Suprapubic skin (tissue), 4 donors: ENCODE results near the gene MRO. TPM values are rescaled to one million over a fixed set of nuclear protein-coding genes. Genes with fewer than 3 reads are reported as not detected.

Experiments used
- DNase-seq, 2 donors: peaks; one replicate each; pipeline ENCODE4 v3.0.0-alpha.2; 2019; ENCODE audit warnings: low spot score in 2 of 2
- H3K27ac ChIP-seq: fragments of 200-600 bp; sonication (generic); one replicate; pipeline ENCODE4 v1.5.1; 2019
- H3K27me3 ChIP-seq: fragments of 200-600 bp; sonication (generic); one replicate; pipeline ENCODE4 v1.5.1; 2019
- H3K36me3 ChIP-seq: fragments of 200-600 bp; sonication (generic); one replicate; pipeline ENCODE4 v1.5.1; 2019
- H3K4me1 ChIP-seq: fragments of 200-600 bp; sonication (generic); one replicate; pipeline ENCODE4 v1.5.1; 2019
- H3K4me3 ChIP-seq: fragments of 200-600 bp; sonication (generic); one replicate; pipeline ENCODE4 v1.5.1; 2019; ENCODE audit warnings: mild to moderate bottlenecking
- H3K9me3 ChIP-seq: fragments of 200-600 bp; sonication (generic); one replicate; pipeline ENCODE4 v1.5.1; 2019
- EP300 ChIP-seq: sonication (generic); formaldehyde crosslinking; IDR thresholded peaks from one replicate; pipeline ENCODE4 v1.6.1; 2017; ENCODE audit warnings: antibody characterized with exemption
- POLR2A ChIP-seq, 2 donors: fragments of 450-650 bp; IDR thresholded peaks; one replicate each; pipeline ENCODE4 v1.6.1; 2017; ENCODE audit warnings: antibody characterized with exemption in 2 of 2, mild to moderate bottlenecking in 2 of 2, moderate library complexity in 2 of 2
- POLR2AphosphoS5 ChIP-seq, 3 donors: sonication (generic); formaldehyde crosslinking; IDR thresholded peaks; one replicate each; pipeline ENCODE4 v1.6.1; 2017; ENCODE audit warnings: antibody characterized with exemption in 3 of 3
- WGBS: methylation state at CpG from one replicate; pipeline ENCODE4 v1.1.5; 2018; 5-methylcytosine and 5-hydroxymethylcytosine counted together
- total RNA-seq, 4 donors: library from RNA; depleted of rRNA; stranded (reverse); fragments of >200 nt; gene quantifications; one replicate each; pipeline ENCODE4 v1.1.0, GENCODE V29; 2016
- TF ChIP-seq, protein P1 (sequence below), 2 donors: fragments of 200-600 bp in 1 of 2; fragments of 450-650 bp in 1 of 2; sonication (generic) in 1 of 2; IDR thresholded peaks; one replicate each; pipeline ENCODE4 v1.5.1; 2016 to 2019; ENCODE audit warnings: antibody characterized with exemption in 2 of 2, mild to moderate bottlenecking in 1 of 2, moderate library complexity in 1 of 2

The MRO gene
- total RNA-seq, 4 donors from 2014 or later, result 0.26 to 0.59 TPM; not detected in 2

DNA sequence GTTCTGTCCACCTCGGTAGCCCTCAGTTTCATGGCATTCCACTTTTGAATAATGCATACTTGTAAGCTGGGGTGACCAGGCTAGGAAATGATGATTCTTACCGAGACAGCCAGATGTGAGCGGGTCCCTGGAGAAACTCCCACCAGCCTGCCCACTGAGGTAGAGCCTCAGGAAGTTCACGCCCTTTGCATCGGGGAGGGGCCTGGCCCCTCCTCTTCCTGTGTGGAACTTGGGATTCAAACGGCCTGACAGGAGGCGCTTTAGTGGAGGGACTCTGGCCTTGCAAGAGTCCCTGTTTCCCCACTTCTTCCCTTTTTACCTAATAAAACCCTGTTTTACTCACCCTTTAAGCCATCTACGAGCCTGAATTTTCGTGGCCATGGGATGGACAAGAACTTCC, 44.6 kb downstream of the MRO start:
- no peak for DNase-seq
- Histone ChIP-seq H3K27ac (no peak overlapping the region), H3K36me3 (no peaks in the 10 kb centered on the region), H3K4me3 (no peak overlapping the region), H3K27me3 (no peaks in the 10 kb centered on the region), H3K9me3 (peaks cover 3% of the 10 kb centered on the region), H3K4me1 (no peaks in the 10 kb centered on the region)
- 84% methylated on average over 9 of the region's 9 CpGs for WGBS
- TF ChIP-seq POLR2A (IDR thresholded peaks at IDR 0.05), result no peak
- no peak for TF ChIP-seq POLR2AphosphoS5 (IDR thresholded peaks at IDR 0.05)
- no peak for TF ChIP-seq EP300
- TF ChIP-seq, protein P1, sequence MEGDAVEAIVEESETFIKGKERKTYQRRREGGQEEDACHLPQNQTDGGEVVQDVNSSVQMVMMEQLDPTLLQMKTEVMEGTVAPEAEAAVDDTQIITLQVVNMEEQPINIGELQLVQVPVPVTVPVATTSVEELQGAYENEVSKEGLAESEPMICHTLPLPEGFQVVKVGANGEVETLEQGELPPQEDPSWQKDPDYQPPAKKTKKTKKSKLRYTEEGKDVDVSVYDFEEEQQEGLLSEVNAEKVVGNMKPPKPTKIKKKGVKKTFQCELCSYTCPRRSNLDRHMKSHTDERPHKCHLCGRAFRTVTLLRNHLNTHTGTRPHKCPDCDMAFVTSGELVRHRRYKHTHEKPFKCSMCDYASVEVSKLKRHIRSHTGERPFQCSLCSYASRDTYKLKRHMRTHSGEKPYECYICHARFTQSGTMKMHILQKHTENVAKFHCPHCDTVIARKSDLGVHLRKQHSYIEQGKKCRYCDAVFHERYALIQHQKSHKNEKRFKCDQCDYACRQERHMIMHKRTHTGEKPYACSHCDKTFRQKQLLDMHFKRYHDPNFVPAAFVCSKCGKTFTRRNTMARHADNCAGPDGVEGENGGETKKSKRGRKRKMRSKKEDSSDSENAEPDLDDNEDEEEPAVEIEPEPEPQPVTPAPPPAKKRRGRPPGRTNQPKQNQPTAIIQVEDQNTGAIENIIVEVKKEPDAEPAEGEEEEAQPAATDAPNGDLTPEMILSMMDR (IDR thresholded peaks at IDR 0.05), result no peak

DNA sequence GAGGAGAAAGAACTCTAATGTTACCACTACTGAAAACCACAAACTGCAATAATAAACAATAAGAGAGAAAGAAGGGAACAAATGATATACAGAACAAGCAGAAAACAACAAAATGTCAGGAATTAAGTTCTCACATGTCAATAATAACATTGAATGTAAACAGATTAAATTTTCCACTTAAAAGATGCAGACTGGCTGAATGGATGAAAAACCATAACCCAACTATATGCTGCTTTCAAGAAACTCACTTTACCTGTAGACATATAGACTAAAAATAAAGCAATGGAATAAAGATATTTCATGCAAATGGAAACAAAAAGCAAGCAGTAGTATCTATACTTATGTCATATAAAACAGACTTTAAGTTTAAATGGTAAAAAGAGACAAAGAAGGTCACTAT, 50.4 kb downstream of the MRO start:
- H3K9me3 ChIP-seq, result peaks cover 3% of the 10 kb centered on the region

DNA sequence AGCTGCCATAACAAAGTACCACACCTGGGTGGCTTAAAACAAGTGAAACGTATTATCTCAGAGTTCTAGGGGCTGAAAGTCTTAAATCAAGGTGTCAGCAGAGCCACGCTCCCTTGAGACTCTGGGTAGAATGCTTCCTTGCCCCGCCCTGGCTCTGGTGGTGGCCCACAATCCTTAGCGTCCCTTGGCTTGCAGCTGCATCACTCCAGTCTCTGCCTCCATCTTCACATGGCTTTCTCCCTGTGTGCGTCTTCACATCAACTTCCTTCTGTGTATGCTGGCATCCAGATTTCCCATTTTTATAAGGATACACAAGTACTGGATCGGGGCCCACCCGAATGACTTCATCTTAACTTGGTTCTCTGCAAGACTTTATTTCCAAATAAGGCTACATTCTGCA, 62.5 kb downstream of the MRO start:
- Histone ChIP-seq H3K4me3 (no peak overlapping the region), H3K36me3 (no peaks in the 10 kb centered on the region), H3K27me3 (peaks cover 3% of the 10 kb centered on the region), H3K4me1 (no peaks in the 10 kb centered on the region), H3K27ac (no peak overlapping the region), H3K9me3 (no peaks in the 10 kb centered on the region)
- 54% methylated on average over 7 of the region's 7 CpGs for WGBS
- DNase-seq, result no peak
- no peak for TF ChIP-seq EP300
- no peak for TF ChIP-seq POLR2AphosphoS5 (IDR thresholded peaks at IDR 0.05)
- TF ChIP-seq, protein P1 (IDR thresholded peaks at IDR 0.05), result no peak
- no peak for TF ChIP-seq POLR2A (IDR thresholded peaks at IDR 0.05)

More for the DNA sequence above, 50.4 kb downstream of the MRO start:
- no peak for TF ChIP-seq POLR2AphosphoS5 (IDR thresholded peaks at IDR 0.05)
- TF ChIP-seq POLR2A (IDR thresholded peaks at IDR 0.05), result no peak
- no peak for TF ChIP-seq EP300
- TF ChIP-seq, protein P1 (IDR thresholded peaks at IDR 0.05), result no peak
- DNase-seq, result no peak
- Histone ChIP-seq H3K27ac (no peak overlapping the region), H3K27me3 (peaks cover 4% of the 10 kb centered on the region), H3K36me3 (no peaks in the 10 kb centered on the region), H3K4me3 (no peak overlapping the region), H3K4me1 (no peaks in the 10 kb centered on the region)

DNA sequence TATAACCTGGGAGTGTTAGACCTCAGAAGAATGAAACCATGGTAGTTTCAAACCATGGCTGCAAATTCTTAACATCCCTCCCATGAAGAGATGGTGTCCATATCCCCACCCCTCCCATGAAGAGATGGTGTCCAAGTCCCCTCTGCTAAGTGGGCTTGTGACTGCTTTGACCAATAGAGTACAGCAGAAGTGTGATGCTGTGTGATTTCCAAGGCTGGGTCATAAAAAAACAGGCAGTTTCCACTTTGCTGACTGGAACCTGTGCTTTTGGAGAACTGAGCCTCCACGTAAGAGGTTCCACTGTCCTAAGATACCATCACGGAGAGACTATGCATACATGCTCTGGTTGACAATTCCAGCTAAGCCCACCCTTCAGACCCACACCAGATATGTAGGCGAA, 65.5 kb downstream of the MRO start:
- H3K36me3 ChIP-seq, result no peaks in the 10 kb centered on the region
- TF ChIP-seq EP300 (no peak), POLR2A (IDR thresholded peaks at IDR 0.05) (no peak), POLR2AphosphoS5 (IDR thresholded peaks at IDR 0.05) (no peak)
- TF ChIP-seq, protein P1 (IDR thresholded peaks at IDR 0.05), result no peak
- H3K4me3 ChIP-seq, result no peak overlapping the region
- H3K9me3 ChIP-seq, result no peaks in the 10 kb centered on the region
- 95% methylated on average over 3 of the region's 3 CpGs for WGBS
- H3K27me3 ChIP-seq, result peaks cover 7% of the 10 kb centered on the region
- H3K27ac ChIP-seq, result no peak overlapping the region
- H3K4me1 ChIP-seq, result no peaks in the 10 kb centered on the region
- no peak for DNase-seq

DNA sequence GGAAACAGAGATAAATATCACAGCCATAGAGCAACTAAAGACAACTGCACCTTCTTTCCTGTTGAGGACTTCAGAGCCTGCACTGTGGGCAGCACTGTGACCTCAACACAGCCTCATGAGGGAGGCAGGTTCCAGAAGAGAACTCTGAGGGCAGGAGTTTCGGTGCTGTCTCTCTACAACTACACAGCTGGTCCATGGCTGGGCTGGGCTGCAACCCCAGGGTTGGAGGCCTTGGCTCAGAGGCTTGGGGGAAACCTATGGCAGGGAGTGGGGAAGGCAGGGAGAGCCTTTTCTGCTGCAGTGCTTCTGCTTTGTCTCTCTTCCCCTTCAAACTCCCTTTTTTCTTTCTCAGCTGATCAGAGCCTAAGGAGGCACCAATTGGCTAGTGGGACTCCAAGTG, 66.5 kb downstream of the MRO start:
- WGBS, result 40% methylated on average over 1 of the region's 1 CpG
- H3K27me3 ChIP-seq, result peaks cover 7% of the 10 kb centered on the region
- DNase-seq, result no peak
- no peak overlapping the region for H3K4me3 ChIP-seq
- H3K4me1 ChIP-seq, result no peaks in the 10 kb centered on the region
- no peaks in the 10 kb centered on the region for H3K9me3 ChIP-seq
- H3K27ac ChIP-seq, result no peak overlapping the region
- TF ChIP-seq EP300, result no peak
- TF ChIP-seq POLR2AphosphoS5 (IDR thresholded peaks at IDR 0.05), result no peak
- no peaks in the 10 kb centered on the region for H3K36me3 ChIP-seq

DNA sequence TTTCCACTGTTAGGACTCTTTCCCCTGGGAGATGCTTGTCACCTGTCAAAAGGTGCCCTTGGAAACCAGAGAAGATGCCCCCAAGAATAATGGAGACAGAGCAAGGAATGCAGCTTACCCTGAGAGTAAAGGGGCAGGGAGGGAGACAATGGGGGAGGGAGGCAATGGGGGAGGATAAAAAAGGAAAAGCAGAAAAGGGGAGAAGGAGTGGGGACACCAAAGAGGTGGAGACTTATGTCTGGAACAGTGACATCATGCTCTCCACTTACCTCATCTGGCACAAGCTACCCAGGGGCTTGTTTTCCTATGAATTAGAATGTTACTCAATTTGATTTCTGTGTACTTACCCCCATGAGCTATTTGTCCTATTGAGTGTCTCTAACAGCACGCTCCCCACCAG, 67.9 kb downstream of the MRO start:
- Histone ChIP-seq H3K27me3 (peaks cover 7% of the 10 kb centered on the region), H3K36me3 (no peaks in the 10 kb centered on the region), H3K9me3 (no peaks in the 10 kb centered on the region), H3K4me1 (no peaks in the 10 kb centered on the region), H3K4me3 (no peak overlapping the region), H3K27ac (no peak overlapping the region)
- no peak for DNase-seq
- 82% methylated on average over 1 of the region's 1 CpG for WGBS
- no peak for TF ChIP-seq EP300
